Brain microvascular endothelial cell (primary cell): ENCODE results near the gene CKM.

Experiments
- DNase-seq: peaks from one replicate; pipeline ENCODE4 v3.0.0-alpha.2; 2020
- H3K27ac ChIP-seq: fragments of 250-450 bp; sonication (Bioruptor Pico); 2 replicates; pipeline ENCODE4 v1.5.1; 2020; ENCODE audit warnings: mild to moderate bottlenecking, moderate library complexity
- H3K27me3 ChIP-seq: fragments of 250-450 bp; sonication (Bioruptor Pico); replicated peaks from 2 replicates; pipeline ENCODE4 v1.5.1; 2020; ENCODE audit warnings: mild to moderate bottlenecking
- H3K36me3 ChIP-seq: fragments of 250-450 bp; sonication (Bioruptor Pico); replicated peaks from 2 replicates; pipeline ENCODE4 v1.5.1; 2020; ENCODE audit warnings: mild to moderate bottlenecking
- H3K4me3 ChIP-seq: 2 replicates; pipeline ENCODE4 v1.5.1; 2011; ENCODE audit warnings: low read depth, mild to moderate bottlenecking, control low read depth, low read length, moderate library complexity
- in situ Hi-C: cut with HindIII; loops from 2 replicates; pipeline ENCODE4 v1.10.0; 2017; ENCODE audit warnings: low sequenced_read_pairs, low pct_ligation_motif_present
- TF ChIP-seq, protein P1 (sequence below): IDR thresholded peaks from 2 replicates; pipeline ENCODE4 v1.5.1; 2011; ENCODE audit warnings: low read depth, mild to moderate bottlenecking, moderate library complexity, low read length, control low read depth, inconsistent platforms; ENCODE audit errors: missing control alignments

Gene CKM

DNA sequence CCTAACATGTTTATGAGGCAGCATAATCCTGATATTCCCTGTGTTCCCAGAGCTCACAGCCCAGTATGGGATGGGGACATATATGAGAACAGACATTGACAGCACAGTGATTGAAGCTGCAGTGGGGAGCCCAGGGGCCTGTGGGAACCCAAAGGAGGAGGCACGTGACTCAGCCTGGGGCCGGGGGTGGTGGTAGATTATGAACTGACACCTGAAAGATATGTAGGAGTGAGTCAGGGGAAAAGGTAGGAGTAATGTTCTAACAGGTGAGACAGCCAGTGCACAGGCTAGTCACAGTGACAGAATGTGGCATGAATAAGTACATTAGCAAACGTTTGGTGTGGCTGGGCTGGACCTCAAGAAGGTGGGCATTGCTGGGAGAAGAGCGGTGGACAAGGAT, 29.0 kb downstream of the CKM start:
- Histone ChIP-seq H3K36me3 (no peaks in the 10 kb centered on the region), H3K27ac (no peak overlapping the region), H3K4me3 (no peak overlapping the region), H3K27me3 (no peaks in the 10 kb centered on the region)
- TF ChIP-seq, protein P1, sequence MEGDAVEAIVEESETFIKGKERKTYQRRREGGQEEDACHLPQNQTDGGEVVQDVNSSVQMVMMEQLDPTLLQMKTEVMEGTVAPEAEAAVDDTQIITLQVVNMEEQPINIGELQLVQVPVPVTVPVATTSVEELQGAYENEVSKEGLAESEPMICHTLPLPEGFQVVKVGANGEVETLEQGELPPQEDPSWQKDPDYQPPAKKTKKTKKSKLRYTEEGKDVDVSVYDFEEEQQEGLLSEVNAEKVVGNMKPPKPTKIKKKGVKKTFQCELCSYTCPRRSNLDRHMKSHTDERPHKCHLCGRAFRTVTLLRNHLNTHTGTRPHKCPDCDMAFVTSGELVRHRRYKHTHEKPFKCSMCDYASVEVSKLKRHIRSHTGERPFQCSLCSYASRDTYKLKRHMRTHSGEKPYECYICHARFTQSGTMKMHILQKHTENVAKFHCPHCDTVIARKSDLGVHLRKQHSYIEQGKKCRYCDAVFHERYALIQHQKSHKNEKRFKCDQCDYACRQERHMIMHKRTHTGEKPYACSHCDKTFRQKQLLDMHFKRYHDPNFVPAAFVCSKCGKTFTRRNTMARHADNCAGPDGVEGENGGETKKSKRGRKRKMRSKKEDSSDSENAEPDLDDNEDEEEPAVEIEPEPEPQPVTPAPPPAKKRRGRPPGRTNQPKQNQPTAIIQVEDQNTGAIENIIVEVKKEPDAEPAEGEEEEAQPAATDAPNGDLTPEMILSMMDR: no peak
- DNase-seq: no peak
- in situ Hi-C loops: no loop called here

DNA sequence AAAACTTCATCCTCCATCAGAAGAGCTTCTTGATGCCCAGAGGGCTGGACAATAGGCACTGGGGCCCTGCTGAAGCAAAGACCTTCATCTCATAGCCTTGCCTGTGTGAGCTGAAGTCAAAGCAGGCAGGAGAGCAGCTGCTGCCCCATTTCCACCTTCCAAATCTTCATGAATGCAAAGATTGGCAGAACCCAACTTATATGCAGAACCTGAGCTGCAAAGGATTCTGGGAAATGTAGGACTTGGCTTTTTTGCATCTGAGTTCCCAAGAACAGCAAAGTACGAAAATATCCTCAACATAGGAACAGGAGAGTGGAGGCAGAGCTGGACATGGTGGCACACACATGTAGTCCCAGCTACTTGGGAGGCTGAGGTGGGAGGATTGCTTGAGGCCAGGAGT, 30.8 kb downstream of the CKM start:
- TF ChIP-seq, protein P1: no peak
- no peak overlapping the region for H3K27ac ChIP-seq
- DNase-seq: no peak
- H3K36me3 ChIP-seq: peaks cover 2% of the 10 kb centered on the region
- no peak overlapping the region for H3K4me3 ChIP-seq
- in situ Hi-C loops: no loop called here
- no peaks in the 10 kb centered on the region for H3K27me3 ChIP-seq

DNA sequence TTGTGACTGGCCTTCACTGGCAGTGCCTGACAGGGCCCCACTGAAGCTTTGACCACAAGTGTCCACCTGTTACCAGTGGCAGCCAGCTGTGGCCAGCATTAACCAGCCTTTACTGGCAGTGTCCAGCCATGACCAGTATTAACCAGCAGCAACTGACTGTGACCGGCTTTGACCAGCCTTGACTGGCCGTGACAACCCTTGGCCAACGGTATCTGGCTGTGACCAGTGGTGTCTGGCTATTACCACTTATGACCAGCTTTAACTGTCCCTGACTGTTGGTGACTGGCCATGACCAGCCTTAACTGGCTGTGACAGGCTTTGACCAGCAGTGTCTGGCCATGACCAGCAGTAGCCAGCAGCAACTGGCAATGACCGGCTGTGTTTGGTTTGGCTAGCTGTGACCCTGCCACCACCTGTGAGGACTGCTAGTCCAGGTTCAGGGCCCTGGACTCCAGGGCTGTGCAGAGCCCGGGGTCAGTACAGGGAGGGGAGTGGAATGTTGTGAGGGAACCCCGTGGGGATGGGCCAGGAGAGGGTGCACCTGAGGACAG, 32.2 kb downstream of the CKM start:
- no peak for DNase-seq
- Histone ChIP-seq H3K36me3 (peaks cover 2% of the 10 kb centered on the region), H3K27ac (no peak overlapping the region), H3K4me3 (no peak overlapping the region), H3K27me3 (no peaks in the 10 kb centered on the region)
- TF ChIP-seq, protein P1: no peak
- in situ Hi-C loops: no loop called here

DNA sequence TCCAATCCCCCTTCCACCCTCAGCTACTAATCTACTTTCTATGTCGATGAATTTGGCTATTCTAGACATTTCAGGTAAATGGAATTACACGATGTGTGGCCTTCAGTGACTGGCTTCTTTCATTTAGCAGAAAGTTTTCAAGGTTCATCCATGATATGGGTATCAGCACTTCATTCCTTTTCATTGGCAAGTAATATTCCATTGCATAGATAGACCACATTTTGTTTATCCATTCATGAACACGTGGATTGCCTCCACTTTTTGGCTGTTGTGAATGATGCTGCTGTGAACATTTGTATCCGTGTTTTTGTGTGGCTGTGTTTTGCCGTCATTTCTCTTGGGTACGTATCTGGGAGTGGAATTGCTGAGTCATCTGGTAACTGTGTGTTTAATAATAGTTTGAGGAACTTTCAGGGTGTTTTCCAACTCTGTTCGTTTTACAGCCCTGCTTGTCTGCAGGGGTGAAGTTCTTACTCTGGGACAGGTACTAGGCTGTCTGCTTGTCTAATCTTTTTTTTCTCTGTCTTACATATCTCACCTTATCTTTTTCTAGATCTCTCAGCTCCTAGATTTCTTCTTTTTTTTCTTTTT, 39.1 kb downstream of the CKM start:
- H3K36me3 ChIP-seq: peaks cover 20% of the 10 kb centered on the region
- no peak for DNase-seq
- no peak overlapping the region for H3K4me3 ChIP-seq
- in situ Hi-C loops: no loop called here
- H3K27ac ChIP-seq: no peak overlapping the region
- no peaks in the 10 kb centered on the region for H3K27me3 ChIP-seq
- TF ChIP-seq, protein P1: no peak

DNA sequence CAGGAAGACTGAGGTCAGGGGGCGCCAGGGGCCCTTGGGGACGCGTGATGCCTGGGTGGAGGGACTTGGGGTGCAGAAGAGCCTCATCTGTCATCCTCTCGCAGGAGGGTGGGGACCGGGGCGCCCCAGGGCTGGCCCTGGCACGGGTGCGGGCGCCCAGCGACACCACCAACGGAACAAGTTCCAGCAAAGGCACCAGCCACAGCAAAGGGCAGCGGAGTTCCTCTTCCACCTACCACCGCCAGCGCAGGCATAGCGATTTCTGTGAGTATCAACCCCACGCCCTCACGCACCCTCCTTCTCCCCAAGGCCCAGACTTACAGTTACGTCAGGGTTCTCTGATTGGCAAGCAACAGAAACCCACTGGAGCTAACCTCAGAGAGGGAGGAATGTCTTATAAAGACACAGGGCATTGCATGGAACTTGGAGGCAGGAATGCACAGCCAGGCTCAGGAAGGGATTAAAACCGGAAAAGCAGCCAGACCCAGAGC, 42.2 kb downstream of the CKM start:
- peaks cover 28% of the 10 kb centered on the region for H3K36me3 ChIP-seq
- no peaks in the 10 kb centered on the region for H3K27me3 ChIP-seq
- DNase-seq: no peak
- TF ChIP-seq, protein P1: no peak
- no peak overlapping the region for H3K27ac ChIP-seq
- in situ Hi-C loops: no loop called here
- H3K4me3 ChIP-seq: no peak overlapping the region

DNA sequence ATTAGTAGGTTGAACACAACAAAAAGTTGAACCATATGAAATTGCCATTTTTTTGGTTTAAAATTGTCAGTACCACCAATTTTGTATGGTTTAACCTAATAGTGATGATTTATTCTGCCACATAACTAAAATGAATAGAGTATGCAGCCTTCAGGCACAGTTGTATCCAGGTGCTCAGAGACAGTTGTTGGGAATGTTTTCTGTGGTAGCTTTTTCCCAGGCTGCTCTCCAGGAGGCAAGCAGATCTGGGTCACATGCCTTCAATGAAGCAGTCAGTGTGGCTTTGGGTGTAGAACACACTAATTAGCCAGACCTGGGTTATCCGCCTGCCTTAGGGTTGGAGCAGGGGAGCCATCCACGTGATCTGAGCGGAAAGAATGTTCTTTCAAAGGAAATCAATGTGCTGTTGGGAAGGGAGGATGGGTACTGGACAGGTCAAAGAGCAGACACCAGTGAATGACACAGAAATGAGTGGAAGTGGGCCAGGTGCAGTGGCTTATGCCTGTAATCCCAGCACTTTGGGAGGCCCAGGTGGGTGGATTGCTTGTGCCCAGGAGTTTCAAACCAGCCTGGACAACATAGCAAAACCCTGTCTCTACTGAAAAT, 43.0 kb downstream of the CKM start:
- Histone ChIP-seq H3K27ac (no peak overlapping the region), H3K36me3 (peaks cover 30% of the 10 kb centered on the region), H3K27me3 (no peaks in the 10 kb centered on the region), H3K4me3 (no peak overlapping the region)
- TF ChIP-seq, protein P1: no peak
- DNase-seq: no peak
- in situ Hi-C loops: no loop called here
